Measurements from ENCODE around the gene ECE2.

DNA sequence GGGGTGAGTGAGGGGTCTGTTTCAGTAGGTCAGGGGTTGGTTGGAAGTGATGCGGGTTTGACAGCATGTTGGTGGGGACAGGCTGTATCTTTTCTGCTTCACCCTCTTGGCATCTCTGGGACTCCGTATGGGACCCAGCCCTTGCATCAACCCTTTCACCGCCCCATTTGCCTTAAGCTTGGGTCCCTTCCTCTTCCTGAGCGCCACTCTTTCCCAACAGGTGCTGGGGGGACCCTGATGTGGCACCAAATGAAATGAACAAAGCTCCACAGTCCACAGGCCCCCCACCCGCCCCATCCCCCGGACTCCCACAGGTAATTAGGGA, 39.7 kb downstream of the ECE2 start:
- TF ChIP-seq EZH2 (IDR thresholded peaks at IDR 0.05) (no peak), POLR2AphosphoS5 (IDR thresholded peaks at IDR 0.05; ENCODE audit: borderline replicate concordance, low read depth, low read length) (no peak), FOXP2 (optimal IDR thresholded peaks at IDR 0.05; ENCODE audit: control extremely low read depth, extremely low read length, insufficient read depth) (no peak)

Measured in SK-N-MC (cell line).